ENCODE results near the gene SSBP2. TPM values are rescaled to one million over a fixed set of nuclear protein-coding genes. Genes with fewer than 3 reads are reported as not detected.
A peak's percentile ranks its signal among the peaks of the same experiment; 100 is the strongest.

Gene SSBP2
- total RNA-seq, 4 donors from 2014 or later, result 54.1 to 136 (median 69.8) TPM

- no peaks in the 10 kb centered on the region for H3K9me3 ChIP-seq
- DNase-seq (ENCODE audit: low spot score in 2 of 2), result no peak
- WGBS, result 24% methylated on average over 21 of the region's 37 CpGs
- H3K36me3 ChIP-seq, result no peaks in the 10 kb centered on the region
- TF ChIP-seq CTCF (IDR thresholded peaks at IDR 0.05) (no peak), POLR2A (IDR thresholded peaks at IDR 0.05) (no peak), EP300 (IDR thresholded peaks at IDR 0.05) (no peak), POLR2AphosphoS5 (IDR thresholded peaks at IDR 0.05) (no peak)
- H3K27ac ChIP-seq, result peak overlapping the region; percentile 99
- H3K27me3 ChIP-seq, result no peaks in the 10 kb centered on the region
- peaks cover 68% of the 10 kb centered on the region for H3K4me1 ChIP-seq
- peak overlapping the region; percentile 97 for H3K4me3 ChIP-seq
Measured at GRCh38 chr5:81751836-81752643, 1.1 kb upstream of the SSBP2 start.

- H3K4me1 ChIP-seq, result peaks cover 52% of the 10 kb centered on the region
- 0% methylated on average over 8 of the region's 90 CpGs for WGBS
Measured at GRCh38 chr5:81750308-81751008, 439 bp downstream of the SSBP2 start.

GRCh38 chr5:81749561-81750307 lies 1.2 kb downstream of the SSBP2 start:
- WGBS, result 2% methylated on average over 28 of the region's 61 CpGs
- peak overlapping the region; percentile 99 for H3K27ac ChIP-seq
- H3K4me1 ChIP-seq, result peaks cover 46% of the 10 kb centered on the region
- H3K27me3 ChIP-seq, result no peaks in the 10 kb centered on the region
- no peaks in the 10 kb centered on the region for H3K9me3 ChIP-seq
- TF ChIP-seq EP300 (IDR thresholded peaks at IDR 0.05) (no peak), CTCF (IDR thresholded peaks at IDR 0.05) (no peak), POLR2AphosphoS5 (IDR thresholded peaks at IDR 0.05) (no peak), POLR2A (IDR thresholded peaks at IDR 0.05) (no peak)
- H3K36me3 ChIP-seq, result no peaks in the 10 kb centered on the region
- H3K4me3 ChIP-seq, result peak overlapping the region; percentile 97
- peak; percentile 74 to 83 for DNase-seq (ENCODE audit: low spot score in 2 of 2)

More at GRCh38 chr5:81750308-81751008, 439 bp downstream of the SSBP2 start:
- H3K36me3 ChIP-seq, result no peaks in the 10 kb centered on the region
- no peaks in the 10 kb centered on the region for H3K27me3 ChIP-seq
- peak in 1 of 2 donors; percentile 55 for TF ChIP-seq POLR2A (IDR thresholded peaks at IDR 0.05)
- no peak for TF ChIP-seq POLR2AphosphoS5 (IDR thresholded peaks at IDR 0.05)
- peak overlapping the region; percentile 99 for H3K27ac ChIP-seq
- H3K9me3 ChIP-seq, result no peaks in the 10 kb centered on the region
- DNase-seq (ENCODE audit: low spot score in 2 of 2), result peak in 1 of 2 donors; percentile 81
- H3K4me3 ChIP-seq, result peak overlapping the region; percentile 97

- DNase-seq (ENCODE audit: low spot score in 2 of 2), result no peak
- Histone ChIP-seq H3K4me1 (peaks cover 40% of the 10 kb centered on the region), H3K27ac (peak overlapping the region; percentile 99), H3K36me3 (no peaks in the 10 kb centered on the region), H3K27me3 (no peaks in the 10 kb centered on the region), H3K4me3 (peak overlapping the region; percentile 97), H3K9me3 (no peaks in the 10 kb centered on the region)
- TF ChIP-seq POLR2AphosphoS5 (IDR thresholded peaks at IDR 0.05) (no peak), POLR2A (IDR thresholded peaks at IDR 0.05) (no peak), EP300 (IDR thresholded peaks at IDR 0.05) (no peak), CTCF (IDR thresholded peaks at IDR 0.05) (no peak)
- WGBS, result 11% methylated on average over 6 of the region's 6 CpGs
Measured at GRCh38 chr5:81749192-81749560, 1.7 kb downstream of the SSBP2 start.

GRCh38 chr5:81748556-81748955 lies 2.3 kb downstream of the SSBP2 start:
- TF ChIP-seq CTCF (IDR thresholded peaks at IDR 0.05), result no peak
- no peak for TF ChIP-seq POLR2A (IDR thresholded peaks at IDR 0.05)
- TF ChIP-seq POLR2AphosphoS5 (IDR thresholded peaks at IDR 0.05), result no peak
- TF ChIP-seq EP300 (IDR thresholded peaks at IDR 0.05), result no peak
- DNase-seq (ENCODE audit: low spot score in 2 of 2), result no peak
- Histone ChIP-seq H3K36me3 (no peaks in the 10 kb centered on the region), H3K9me3 (no peaks in the 10 kb centered on the region), H3K27me3 (no peaks in the 10 kb centered on the region), H3K27ac (no peak overlapping the region), H3K4me1 (peaks cover 34% of the 10 kb centered on the region), H3K4me3 (peak overlapping the region; percentile 97)
- WGBS, result 43% methylated on average over 3 of the region's 3 CpGs

Data from suprapubic skin (tissue), 4 donors.